AG09319 (cell line): ENCODE data around the gene GALNT14.

Experiments used
- DNase-seq: peaks from one replicate; pipeline ENCODE4 v3.0.0-alpha.2; 2010; ENCODE audit warnings: low read depth; ENCODE audit errors: extremely low read depth
- CTCF ChIP-seq: IDR thresholded peaks from 2 replicates; pipeline ENCODE4 v1.5.1; 2011; ENCODE audit warnings: low read depth, mild to moderate bottlenecking, inconsistent platforms, low read length, moderate library complexity

The GALNT14 gene

GRCh38 chr2:31027549-31027948, 110.7 kb downstream of the GALNT14 start:
- no peak for TF ChIP-seq CTCF
- no peak for DNase-seq

GRCh38 chr2:31023541-31023940, 114.7 kb downstream of the GALNT14 start:
- no peak for TF ChIP-seq CTCF
- no peak for DNase-seq

GRCh38 chr2:31020713-31021112, 117.5 kb downstream of the GALNT14 start:
- DNase-seq, result no peak
- no peak for TF ChIP-seq CTCF

- DNase-seq, result no peak
- no peak for TF ChIP-seq CTCF
Observed at GRCh38 chr2:31018280-31018679, 120.0 kb downstream of the GALNT14 start.

- no peak for DNase-seq
- no peak for TF ChIP-seq CTCF
Observed at GRCh38 chr2:31016648-31017047, 121.6 kb downstream of the GALNT14 start.

- DNase-seq, result no peak
Observed at GRCh38 chr2:31014516-31014915, 123.7 kb downstream of the GALNT14 start.

GRCh38 chr2:31013301-31013700, 124.9 kb downstream of the GALNT14 start:
- no peak for DNase-seq
- no peak for TF ChIP-seq CTCF

More at GRCh38 chr2:31014516-31014915, 123.7 kb downstream of the GALNT14 start:
- TF ChIP-seq CTCF, result no peak
